Ovary (tissue), 9 donors: ENCODE measurements around the gene GDF10. TPM values are rescaled to one million over a fixed set of nuclear protein-coding genes. Genes with fewer than 3 reads are reported as not detected.

ENCODE experiments used
- DNase-seq, 5 donors: peaks; one replicate each; pipeline ENCODE4 v3.0.0-alpha.2; 2019 to 2020
- H3K27ac ChIP-seq, 2 donors: fragments of 200-600 bp; one replicate each; pipeline versions ENCODE4 v1.5.1 to v1.8.0; 2019 to 2022
- H3K27me3 ChIP-seq: fragments of 200-600 bp; one replicate; pipeline ENCODE4 v1.8.0; 2022
- H3K36me3 ChIP-seq: fragments of 200-600 bp; sonication (generic); one replicate; pipeline ENCODE4 v1.5.1; 2019
- H3K4me1 ChIP-seq: one replicate; pipeline ENCODE4 v1.8.1; 2013; ENCODE audit warnings: mild to moderate bottlenecking, moderate library complexity; ENCODE audit not compliant: insufficient read depth
- H3K4me3 ChIP-seq: fragments of 200-600 bp; sonication (generic); one replicate; pipeline ENCODE4 v1.5.1; 2017
- H3K9me3 ChIP-seq, 2 donors: fragments of 200-600 bp in 1 of 2; sonication (generic) in 1 of 2; one replicate each; pipeline versions ENCODE4 v1.5.1 to v1.8.1; 2013 to 2019; ENCODE audit warnings: mild to moderate bottlenecking in 1 of 2, moderate library complexity in 1 of 2
- EP300 ChIP-seq: sonication (generic); formaldehyde crosslinking; IDR thresholded peaks from one replicate; pipeline ENCODE4 v1.6.1; 2017; ENCODE audit warnings: antibody characterized with exemption
- POLR2A ChIP-seq: fragments of 450-650 bp; IDR thresholded peaks from one replicate; pipeline ENCODE4 v1.6.1; 2017; ENCODE audit warnings: antibody characterized with exemption, mild to moderate bottlenecking, moderate library complexity
- WGBS, 3 donors: extraction: QIAGEN DNeasy Blood & Tissue Kit in 1 of 3; methylation state at CpG; one replicate each; pipeline versions ENCODE4 v1.1.5 to v1.1.7; 2013 to 2017; 5-methylcytosine and 5-hydroxymethylcytosine counted together
- intact Hi-C, 4 donors: fragments of 100-400 bp; cut with DNase I; formaldehyde crosslinking; loops; one replicate each; pipeline versions ENCODE4 v1.11.0 to v1.15.1; 2022 to 2023
- polyA plus RNA-seq, 2 donors: library from polyadenylated mRNA; stranded (reverse); fragments of 200-250 nt in 1 of 2; fragments of 350-450 nt in 1 of 2; fragmentation: Illumina TruSeq in 1 of 2; extraction: RNeasy Lipid Tissue Mini Kit (QIAGEN cat#74804) in 1 of 2; gene quantifications; one replicate each; pipeline ENCODE4 v1.2.3, GENCODE V29; 2013 to 2014
- total RNA-seq, 7 donors: library from RNA; depleted of rRNA in 2 of 7; stranded (reverse); fragments of >200 nt in 2 of 7; fragmentation: NEBNext Ultra II Directional in 3 of 7; extraction: Animal tissue kit (Norgen Biotek cat#: 25700) in 3 of 7; gene quantifications; one replicate each; pipeline versions ENCODE4 v1.1.0 to v1.2.4, GENCODE V29; 2016 to 2023
- TF ChIP-seq, protein P1 (sequence below), 3 donors: fragments of 450-650 bp in 2 of 3; fragments of 200-600 bp in 1 of 3; IDR thresholded peaks; one replicate each; pipeline versions ENCODE4 v1.5.1 to v1.8.0; 2016 to 2022; ENCODE audit warnings: antibody characterized with exemption in 3 of 3, mild to moderate bottlenecking in 1 of 3
- donor health status: DM: no; HTN: no; CAD: no; lungs with moderate emphysema.
- donor health status: DM: no; HTN: no; CAD: no.
- donor health status: Bipolar disorder and iron deficiency.
- donor health status: DM: yes; HTN: yes; CAD: no.
- donor health status: DM: no; HTN: no; CAD: no.
- donor health status: DM: yes; HTN: yes; CAD: no.

GDF10 gene
- total and polyA plus RNA-seq, 9 donors = 0.12 to 1.2 (median 0.53) TPM; not detected in 3

DNA sequence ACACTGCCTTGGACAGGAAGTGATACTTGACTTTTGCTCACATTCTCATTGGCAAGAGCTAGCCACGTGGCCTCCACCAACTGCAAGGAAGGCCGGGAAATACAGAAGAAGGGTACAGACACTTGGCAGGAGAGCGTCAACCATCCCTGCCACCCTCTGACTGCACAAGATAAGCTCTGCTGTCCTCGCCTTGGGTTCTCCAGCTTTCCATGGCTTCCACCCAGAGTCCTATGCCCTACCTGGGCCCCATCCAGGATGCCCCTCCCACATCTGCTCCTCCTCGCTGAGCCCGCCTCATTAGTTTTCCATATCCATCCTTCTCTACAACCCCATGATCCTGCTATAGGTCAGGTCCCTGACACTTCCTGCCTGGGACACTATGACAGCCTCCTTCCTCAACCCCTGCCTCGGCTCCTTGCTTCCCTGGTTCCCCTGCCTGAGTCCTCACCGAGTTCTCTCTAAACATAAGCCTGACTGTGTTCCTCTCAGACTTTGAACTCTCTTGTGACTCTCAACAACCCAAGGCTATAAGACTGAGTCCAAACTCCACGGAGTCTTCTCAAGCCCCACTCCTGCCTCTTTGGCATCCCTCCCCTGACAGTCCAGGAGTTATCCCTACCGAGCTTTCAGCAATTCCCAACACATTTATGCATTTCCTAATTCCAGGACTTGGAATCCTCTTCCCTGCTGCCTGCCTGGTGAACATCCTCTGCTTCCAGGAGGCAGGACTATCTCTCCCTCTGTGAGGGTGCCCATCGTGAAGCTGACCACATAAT lies 23.2 kb upstream of the GDF10 start:
- no peak for TF ChIP-seq POLR2A
- no peak for TF ChIP-seq EP300
- TF ChIP-seq, protein P1, sequence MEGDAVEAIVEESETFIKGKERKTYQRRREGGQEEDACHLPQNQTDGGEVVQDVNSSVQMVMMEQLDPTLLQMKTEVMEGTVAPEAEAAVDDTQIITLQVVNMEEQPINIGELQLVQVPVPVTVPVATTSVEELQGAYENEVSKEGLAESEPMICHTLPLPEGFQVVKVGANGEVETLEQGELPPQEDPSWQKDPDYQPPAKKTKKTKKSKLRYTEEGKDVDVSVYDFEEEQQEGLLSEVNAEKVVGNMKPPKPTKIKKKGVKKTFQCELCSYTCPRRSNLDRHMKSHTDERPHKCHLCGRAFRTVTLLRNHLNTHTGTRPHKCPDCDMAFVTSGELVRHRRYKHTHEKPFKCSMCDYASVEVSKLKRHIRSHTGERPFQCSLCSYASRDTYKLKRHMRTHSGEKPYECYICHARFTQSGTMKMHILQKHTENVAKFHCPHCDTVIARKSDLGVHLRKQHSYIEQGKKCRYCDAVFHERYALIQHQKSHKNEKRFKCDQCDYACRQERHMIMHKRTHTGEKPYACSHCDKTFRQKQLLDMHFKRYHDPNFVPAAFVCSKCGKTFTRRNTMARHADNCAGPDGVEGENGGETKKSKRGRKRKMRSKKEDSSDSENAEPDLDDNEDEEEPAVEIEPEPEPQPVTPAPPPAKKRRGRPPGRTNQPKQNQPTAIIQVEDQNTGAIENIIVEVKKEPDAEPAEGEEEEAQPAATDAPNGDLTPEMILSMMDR (IDR thresholded peaks at IDR 0.05) = no peak
- no peak overlapping the region for H3K27ac ChIP-seq
- H3K36me3 ChIP-seq = no peaks in the 10 kb centered on the region
- no peaks in the 10 kb centered on the region for H3K27me3 ChIP-seq
- no peaks in the 10 kb centered on the region for H3K4me1 ChIP-seq
- no peak for DNase-seq
- intact Hi-C loops = no loop called here
- 76 to 86% (median 80%) methylated on average over 11 of the region's 11 CpGs for WGBS, 3 donors
- no peak overlapping the region for H3K4me3 ChIP-seq
- no peaks in the 10 kb centered on the region for H3K9me3 ChIP-seq

DNA sequence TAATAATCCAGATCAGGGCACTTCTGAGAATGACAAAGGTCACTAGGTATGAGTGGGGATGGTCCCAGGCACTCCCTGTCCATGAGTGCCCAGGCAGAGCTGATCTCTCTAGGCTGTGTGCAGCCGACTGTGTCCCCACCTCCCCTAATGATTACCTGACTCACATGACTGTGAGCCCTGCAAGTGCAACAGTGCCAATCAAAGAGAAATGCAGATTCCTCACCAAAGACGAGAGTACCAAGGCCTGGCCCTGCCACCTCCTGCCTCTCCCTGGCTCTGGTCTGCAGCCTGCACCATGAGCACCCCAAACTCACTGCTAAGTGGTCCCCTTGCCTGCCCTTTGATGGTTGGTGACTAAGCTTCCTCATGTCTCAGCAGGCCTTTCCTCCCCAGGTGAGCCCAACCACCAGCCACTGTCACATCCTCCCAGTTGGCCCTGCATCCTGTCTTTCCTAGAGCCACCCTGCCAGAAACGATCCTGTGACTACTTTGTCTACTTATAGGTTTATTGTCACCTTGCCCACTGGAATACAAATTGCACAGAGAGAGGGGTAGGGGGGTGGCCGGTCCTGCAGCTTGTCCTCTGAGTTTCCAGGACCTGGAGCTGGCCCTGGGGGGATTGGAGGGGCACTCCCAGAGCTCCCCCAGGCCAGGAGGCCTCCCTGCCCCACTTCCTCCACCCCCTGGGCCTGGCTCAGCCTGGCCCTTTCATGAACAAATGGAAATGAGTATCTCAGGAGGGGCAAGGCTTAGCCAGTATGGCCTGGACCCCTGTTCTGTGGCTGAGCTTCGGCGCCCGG lies 22.4 kb upstream of the GDF10 start:
- H3K27me3 ChIP-seq = no peaks in the 10 kb centered on the region
- no peak for DNase-seq
- WGBS, 3 donors = 68 to 80% (median 71%) methylated on average over 7 of the region's 7 CpGs
- H3K36me3 ChIP-seq = no peaks in the 10 kb centered on the region
- no peak overlapping the region for H3K4me3 ChIP-seq
- TF ChIP-seq, protein P1 (IDR thresholded peaks at IDR 0.05) = no peak
- no peak for TF ChIP-seq EP300
- no peak for TF ChIP-seq POLR2A
- intact Hi-C loops = no loop called here
- H3K27ac ChIP-seq = no peak overlapping the region
- H3K4me1 ChIP-seq = no peaks in the 10 kb centered on the region
- no peaks in the 10 kb centered on the region for H3K9me3 ChIP-seq

DNA sequence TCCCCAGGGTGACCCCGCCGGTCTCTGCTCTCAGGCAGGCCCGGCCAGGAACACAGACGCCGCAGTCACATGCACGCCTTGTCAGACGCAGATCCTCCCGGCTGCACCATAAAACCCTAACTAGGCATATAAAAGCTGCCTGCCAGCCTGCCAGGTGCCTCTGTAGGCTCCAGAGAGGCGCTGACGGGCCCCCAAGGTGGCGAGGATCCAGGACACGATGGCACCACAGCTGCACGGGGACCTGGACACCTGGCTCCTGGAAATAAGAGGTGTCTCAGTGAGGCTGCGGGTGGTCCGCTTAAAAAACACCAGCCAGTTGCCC lies 21.9 kb upstream of the GDF10 start:
- Histone ChIP-seq H3K27me3 (no peaks in the 10 kb centered on the region), H3K4me1 (no peaks in the 10 kb centered on the region), H3K4me3 (no peak overlapping the region), H3K36me3 (no peaks in the 10 kb centered on the region), H3K27ac (no peak overlapping the region), H3K9me3 (no peaks in the 10 kb centered on the region)
- intact Hi-C loops = no loop called here
- WGBS, 3 donors = 79 to 85% (median 85%) methylated on average over 15 of the region's 15 CpGs
- DNase-seq = no peak
- TF ChIP-seq POLR2A (no peak), EP300 (no peak)
- TF ChIP-seq, protein P1 (IDR thresholded peaks at IDR 0.05) = no peak

DNA sequence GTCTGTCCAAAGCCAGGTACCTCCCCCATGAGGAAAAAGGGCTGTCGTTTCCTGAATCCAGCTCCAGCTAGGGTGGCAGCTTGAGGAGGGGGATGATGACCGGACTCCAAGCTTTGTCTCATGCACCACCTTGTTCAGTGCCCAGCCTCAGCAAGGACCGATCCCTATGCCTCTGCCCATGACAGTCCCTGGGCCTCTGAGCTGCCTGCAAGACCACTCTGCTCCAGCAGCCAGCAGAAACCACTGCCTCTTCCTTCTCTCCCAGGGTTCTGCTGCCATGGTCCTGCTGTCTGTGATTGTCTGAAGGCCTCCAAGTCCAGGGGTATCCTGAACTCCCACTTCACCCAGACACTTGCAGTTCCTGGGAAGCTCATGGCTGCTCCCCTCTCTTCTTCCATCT lies 21.3 kb upstream of the GDF10 start:
- no peaks in the 10 kb centered on the region for H3K4me1 ChIP-seq
- 64 to 81% (median 81%) methylated on average over 3 of the region's 3 CpGs for WGBS, 3 donors
- no peak for DNase-seq
- no peak for TF ChIP-seq POLR2A
- TF ChIP-seq, protein P1 (IDR thresholded peaks at IDR 0.05) = no peak
- no peak for TF ChIP-seq EP300
- intact Hi-C loops = no loop called here
- H3K27ac ChIP-seq = no peak overlapping the region
- no peaks in the 10 kb centered on the region for H3K9me3 ChIP-seq
- H3K27me3 ChIP-seq = no peaks in the 10 kb centered on the region
- H3K4me3 ChIP-seq = no peak overlapping the region
- no peaks in the 10 kb centered on the region for H3K36me3 ChIP-seq
